H1 (cell line): ENCODE data around the gene LRRK1. TPM values are rescaled to one million over a fixed set of nuclear protein-coding genes. Genes with fewer than 3 reads are reported as not detected.

Experiments
- ZNF274 ChIP-seq: IDR thresholded peaks from 2 replicates; pipeline ENCODE4 v1.7.0; 2012; ENCODE audit warnings: low read length, borderline replicate concordance; ENCODE audit errors: extremely low read depth
- polyA plus RNA-seq, 7 experiments: library from polyadenylated mRNA; depleted of rRNA in 3 of 7; stranded (reverse) in 5 of 7; unstranded in 2 of 7; fragments of >200 nt in 5 of 7; fragments of 200-250 nt in 2 of 7; gene quantifications; 1 replicate in 5 of 7; 2 replicates in 1 of 7; 4 replicates in 1 of 7; pipeline versions ENCODE4 v1.2.1 to v1.2.3, GENCODE V29; 2011 to 2013; ENCODE audit warnings: missing spikeins in 2 of 7, mixed read lengths in 2 of 7
- total RNA-seq: library from RNA; stranded (reverse); fragmentation: NEBNext Ultra II Directional; extraction: Animal tissue kit (Norgen Biotek cat#: 25700); gene quantifications from 2 replicates; pipeline ENCODE4 v1.2.1, GENCODE V29; 2021

Gene LRRK1
- total and polyA plus RNA-seq, 2 of the 8 experiments (the other 6 are each of a cell fraction or from before 2014, with no cell fraction given): 1.2 to 3.6 TPM

DNA sequence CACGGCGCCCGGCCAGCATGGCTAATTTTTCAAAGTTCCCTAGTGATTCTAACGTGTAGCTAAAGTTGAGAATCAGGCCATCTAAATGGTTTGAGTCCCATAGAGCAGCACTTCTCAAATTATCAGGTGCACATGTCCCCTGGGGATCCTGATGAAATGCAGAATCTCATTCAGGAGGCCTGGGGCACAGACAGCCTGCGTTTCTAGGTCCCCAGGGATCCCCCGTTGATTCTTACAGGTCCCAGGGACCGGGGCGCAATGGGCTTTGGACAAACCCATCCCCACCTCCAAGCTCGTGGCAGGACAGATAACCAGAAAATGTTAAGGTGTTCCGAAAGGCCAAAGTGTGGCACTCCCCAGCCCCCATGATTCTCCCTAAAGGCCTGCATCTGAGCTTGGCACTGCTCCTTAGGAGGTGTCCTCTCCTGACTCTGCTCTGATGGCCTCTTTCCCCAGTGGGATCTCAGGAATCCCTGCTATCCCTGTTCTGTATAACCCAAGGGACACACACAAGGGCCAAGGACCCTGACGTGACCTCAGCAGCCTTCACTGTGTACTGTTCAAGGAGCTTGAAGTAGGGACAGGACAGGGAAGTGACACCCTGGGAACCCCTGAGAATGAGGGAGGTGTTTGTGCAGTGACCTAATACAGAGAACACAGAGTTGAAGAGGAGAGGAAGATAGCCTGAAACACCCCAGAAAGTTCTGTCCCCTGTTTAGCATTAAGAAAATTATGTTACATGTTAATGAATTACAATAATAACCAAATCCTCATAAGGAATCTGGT, 8.0 kb downstream of the LRRK1 start (continued):
- TF ChIP-seq ZNF274: no peak
